Central memory CD8-positive, alpha-beta T cell (primary cell): ENCODE data around the gene ATP5F1A.
A peak's percentile ranks its signal among the peaks of the same experiment; 100 is the strongest.
"Not testable (repeated sequence)": the region's sequence is repeated elsewhere in the genome, so short reads cannot be mapped to it uniquely, and the experiment has no call there.

Experiments
- ATAC-seq: fragments of 150-1000 bp; cut with Tn5 transposase; replicated peaks from 2 replicates; pipeline ENCODE4 v1.10.0; 2022; ENCODE audit warnings: mild to moderate bottlenecking, moderate FRiP score, moderate number of reproducible peaks; ENCODE audit not compliant: poor library complexity, severe bottlenecking; ENCODE audit errors: extremely low read depth
- DNase-seq, 2 donors: peaks; one replicate each; pipeline ENCODE4 v3.0.0; 2021; ENCODE audit warnings: low spot score in 2 of 2
- H3K27ac Mint-ChIP-seq: one replicate; pipeline ENCODE4 v1.8.0; 2022; ENCODE audit warnings: low read depth, mild to moderate bottlenecking, moderate library complexity, mixed read lengths
- H3K27me3 Mint-ChIP-seq: one replicate; pipeline ENCODE4 v1.8.0; 2022; ENCODE audit warnings: mixed read lengths
- H3K36me3 Mint-ChIP-seq: one replicate; pipeline ENCODE4 v1.8.0; 2022; ENCODE audit warnings: mild to moderate bottlenecking, moderate library complexity, mixed read lengths; ENCODE audit not compliant: insufficient read depth
- H3K4me1 Mint-ChIP-seq: one replicate; pipeline ENCODE4 v1.8.0; 2022; ENCODE audit warnings: mixed read lengths
- H3K4me3 Mint-ChIP-seq: one replicate; pipeline ENCODE4 v1.8.0; 2022; ENCODE audit warnings: mild to moderate bottlenecking, moderate library complexity, mixed read lengths
- H3K9me3 Mint-ChIP-seq: one replicate; pipeline ENCODE4 v1.8.0; 2022; ENCODE audit warnings: mixed read lengths

The ATP5F1A gene

DNA sequence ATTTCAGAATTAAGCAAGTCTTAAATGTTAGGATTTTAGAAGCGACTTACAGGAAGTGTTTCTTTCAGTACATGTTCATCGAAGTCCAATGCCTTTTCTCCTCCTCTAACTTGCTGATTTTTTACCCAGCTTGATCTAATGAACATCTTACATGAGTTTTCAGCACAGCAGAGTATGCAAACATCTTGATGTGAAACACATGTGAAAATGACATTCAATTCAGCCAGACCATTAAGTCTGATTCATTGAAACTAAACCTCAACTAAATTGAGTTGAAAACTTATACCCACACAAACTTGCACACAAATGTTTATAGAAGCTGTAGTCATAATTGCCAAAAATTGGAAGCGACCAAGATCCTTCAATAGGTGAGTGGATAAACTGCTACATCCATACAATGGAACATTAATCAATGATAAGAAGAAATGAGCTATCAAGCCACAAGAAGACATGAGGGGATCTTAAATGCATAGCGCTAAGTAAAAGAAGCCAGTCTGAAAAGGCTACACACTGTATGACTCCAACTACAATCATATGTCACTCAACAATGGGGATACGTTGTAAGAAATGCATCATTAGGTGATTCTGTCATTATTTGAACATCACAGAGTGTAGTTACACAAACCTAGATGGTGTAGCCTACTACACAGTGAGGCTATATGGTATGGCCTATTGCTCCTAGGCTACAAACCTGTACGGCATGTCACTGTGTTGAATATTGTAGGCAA lies 44.6 kb downstream of the ATP5F1A start:
- no peak for DNase-seq
- no peaks in the 10 kb centered on the region for H3K27me3 Mint-ChIP-seq
- H3K27ac Mint-ChIP-seq, result peak overlapping the region; percentile 67
- H3K9me3 Mint-ChIP-seq, result no peaks in the 10 kb centered on the region
- ATAC-seq, result no peak
- H3K4me1 Mint-ChIP-seq, result peaks cover 36% of the 10 kb centered on the region
- peak overlapping the region; percentile 8 for H3K4me3 Mint-ChIP-seq
- H3K36me3 Mint-ChIP-seq, result peaks cover 2% of the 10 kb centered on the region

- peaks cover 36% of the 10 kb centered on the region for H3K4me1 Mint-ChIP-seq
- H3K36me3 Mint-ChIP-seq, result peaks cover 2% of the 10 kb centered on the region
- no peaks in the 10 kb centered on the region for H3K27me3 Mint-ChIP-seq
- ATAC-seq (no peak), DNase-seq (no peak)
- no peak overlapping the region for H3K27ac Mint-ChIP-seq
- H3K4me3 Mint-ChIP-seq, result no peak overlapping the region
- no peaks in the 10 kb centered on the region for H3K9me3 Mint-ChIP-seq
Measured at GRCh38 chr18:46051731-46052461, 46.2 kb downstream of the ATP5F1A start.

DNA sequence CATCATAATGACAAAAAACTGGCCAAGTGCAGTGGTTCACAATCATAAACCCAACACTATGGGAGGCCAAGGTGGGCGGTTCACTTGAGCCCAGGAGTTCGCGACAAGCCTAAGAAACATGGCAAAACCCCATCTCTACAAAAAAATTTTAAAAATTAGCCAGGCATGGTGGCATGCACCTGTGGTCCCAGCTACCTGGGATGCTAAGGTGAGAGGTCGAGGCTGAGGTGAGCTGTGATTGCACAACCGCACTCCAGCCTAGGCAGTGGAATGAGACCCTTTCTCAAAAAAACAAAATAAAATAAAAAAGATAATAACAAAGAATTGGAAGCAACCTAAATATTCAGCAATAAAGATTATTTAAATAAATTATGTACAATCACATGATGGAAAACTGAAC lies 47.8 kb downstream of the ATP5F1A start:
- Mint-ChIP-seq H3K27ac (no peak overlapping the region), H3K4me1 (peaks cover 24% of the 10 kb centered on the region), H3K4me3 (no peak overlapping the region), H3K9me3 (no peaks in the 10 kb centered on the region), H3K36me3 (peaks cover 2% of the 10 kb centered on the region), H3K27me3 (no peaks in the 10 kb centered on the region)
- no peak for DNase-seq
- no peak for ATAC-seq

DNA sequence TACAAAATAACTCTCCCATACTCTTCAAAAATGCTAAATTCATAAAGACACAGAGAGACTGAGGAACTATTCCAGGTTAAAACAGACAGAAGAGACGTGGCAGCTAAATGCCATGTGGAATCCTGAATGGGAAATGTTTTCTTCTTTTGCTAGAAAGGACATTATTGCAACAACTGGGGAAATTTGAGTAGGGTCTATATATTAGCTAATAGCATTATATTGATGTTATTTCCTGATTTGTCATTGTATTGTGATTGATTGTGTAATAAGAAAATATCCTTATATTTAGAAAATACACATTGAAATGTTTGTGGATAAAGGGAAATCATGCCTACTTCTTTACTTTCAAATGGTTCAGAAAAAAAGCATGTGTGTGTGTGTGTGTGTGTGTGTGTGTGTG lies 49.5 kb downstream of the ATP5F1A start:
- Mint-ChIP-seq H3K27me3 (no peaks in the 10 kb centered on the region), H3K9me3 (no peaks in the 10 kb centered on the region), H3K27ac (no peak overlapping the region), H3K4me3 (no peak overlapping the region), H3K4me1 (peaks cover 11% of the 10 kb centered on the region), H3K36me3 (peaks cover 2% of the 10 kb centered on the region)
- DNase-seq, result no peak
- ATAC-seq, result no peak

GRCh38 chr18:46047369-46047768 lies 50.7 kb downstream of the ATP5F1A start:
- not testable (repeated sequence) for H3K27me3 Mint-ChIP-seq, ATAC-seq, DNase-seq, H3K9me3 Mint-ChIP-seq, H3K4me3 Mint-ChIP-seq, H3K36me3 Mint-ChIP-seq, H3K27ac Mint-ChIP-seq
- H3K4me1 Mint-ChIP-seq, result peaks cover 13% of the 10 kb centered on the region

- Mint-ChIP-seq H3K4me3 (no peak overlapping the region), H3K27me3 (no peaks in the 10 kb centered on the region), H3K36me3 (no peaks in the 10 kb centered on the region), H3K27ac (no peak overlapping the region), H3K4me1 (peaks cover 13% of the 10 kb centered on the region), H3K9me3 (no peaks in the 10 kb centered on the region)
- ATAC-seq, result no peak
- DNase-seq, result no peak
Measured at GRCh38 chr18:46046688-46047087, 51.4 kb downstream of the ATP5F1A start.

DNA sequence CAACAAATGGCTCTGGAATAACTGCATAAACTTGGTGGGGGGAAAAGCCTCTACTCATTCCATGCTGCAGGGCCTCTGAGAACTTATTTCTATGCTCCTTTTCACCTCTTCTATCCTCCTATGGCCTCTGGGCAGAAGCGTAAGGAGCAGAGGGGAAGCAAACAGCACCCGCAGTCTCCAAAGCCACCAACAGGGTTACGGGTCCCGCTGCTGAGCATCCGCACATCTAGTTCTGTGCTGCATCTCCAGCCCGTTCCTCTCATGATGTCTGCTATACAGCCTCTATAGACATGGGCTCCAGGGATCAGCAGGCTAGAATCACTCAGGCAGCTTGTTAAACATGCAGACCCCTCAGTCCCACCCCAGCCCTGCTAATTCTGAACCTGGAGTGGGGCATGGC lies 52.0 kb downstream of the ATP5F1A start:
- Mint-ChIP-seq H3K9me3 (no peaks in the 10 kb centered on the region), H3K27me3 (no peaks in the 10 kb centered on the region), H3K4me1 (peaks cover 11% of the 10 kb centered on the region), H3K36me3 (no peaks in the 10 kb centered on the region), H3K4me3 (no peak overlapping the region), H3K27ac (no peak overlapping the region)
- no peak for DNase-seq
- no peak for ATAC-seq

DNA sequence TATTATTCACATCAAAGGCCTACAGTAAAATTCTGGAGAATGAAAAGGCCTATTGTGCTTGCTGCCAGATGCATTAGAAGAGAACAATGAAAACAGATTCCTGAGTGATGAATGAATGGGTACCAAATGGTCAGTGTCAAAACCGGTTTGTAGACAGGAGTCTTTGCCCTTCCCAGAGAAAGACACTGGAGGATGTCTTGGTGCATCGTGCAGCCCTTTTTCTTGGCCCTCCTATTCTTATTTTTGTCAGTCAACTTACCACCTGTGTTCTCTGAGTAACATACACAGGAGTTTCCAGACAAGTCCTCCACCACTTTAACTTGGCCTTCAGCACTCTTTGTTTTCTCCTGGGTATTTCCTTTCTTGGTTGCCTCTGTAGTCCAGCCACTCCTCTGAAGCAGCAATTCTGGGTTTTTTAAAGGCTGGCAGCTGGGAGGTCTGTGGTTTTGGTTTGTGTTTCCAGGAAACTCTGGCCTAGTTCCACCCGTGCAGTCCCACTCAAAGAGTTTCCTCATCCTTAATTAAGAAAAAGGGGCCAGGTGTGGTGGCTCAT lies 55.4 kb downstream of the ATP5F1A start:
- Mint-ChIP-seq H3K36me3 (peaks cover 5% of the 10 kb centered on the region), H3K27me3 (no peaks in the 10 kb centered on the region), H3K4me1 (peaks cover 20% of the 10 kb centered on the region), H3K27ac (no peak overlapping the region), H3K9me3 (no peaks in the 10 kb centered on the region), H3K4me3 (no peak overlapping the region)
- no peak for DNase-seq
- ATAC-seq, result no peak

DNA sequence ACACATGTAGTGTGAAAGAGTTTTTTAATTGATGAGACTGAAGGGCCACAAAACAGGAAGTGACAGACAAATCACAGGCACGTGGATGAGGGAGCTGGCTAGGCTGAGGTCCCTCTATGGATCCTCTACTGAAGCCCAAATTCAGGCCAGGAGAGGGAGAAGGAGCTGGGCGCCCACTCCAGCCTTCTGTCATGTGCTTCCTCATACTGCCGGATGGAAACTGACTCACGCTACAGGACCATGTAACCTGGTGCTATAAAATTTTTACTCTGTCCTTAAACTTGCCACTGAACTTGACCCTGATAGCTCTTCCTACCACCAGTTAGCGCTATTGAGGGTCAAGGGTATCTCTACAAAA lies 57.4 kb downstream of the ATP5F1A start:
- ATAC-seq (no peak), DNase-seq (no peak)
- Mint-ChIP-seq H3K9me3 (no peaks in the 10 kb centered on the region), H3K36me3 (peaks cover 5% of the 10 kb centered on the region), H3K4me3 (no peak overlapping the region), H3K4me1 (peaks cover 20% of the 10 kb centered on the region), H3K27me3 (no peaks in the 10 kb centered on the region), H3K27ac (no peak overlapping the region)

DNA sequence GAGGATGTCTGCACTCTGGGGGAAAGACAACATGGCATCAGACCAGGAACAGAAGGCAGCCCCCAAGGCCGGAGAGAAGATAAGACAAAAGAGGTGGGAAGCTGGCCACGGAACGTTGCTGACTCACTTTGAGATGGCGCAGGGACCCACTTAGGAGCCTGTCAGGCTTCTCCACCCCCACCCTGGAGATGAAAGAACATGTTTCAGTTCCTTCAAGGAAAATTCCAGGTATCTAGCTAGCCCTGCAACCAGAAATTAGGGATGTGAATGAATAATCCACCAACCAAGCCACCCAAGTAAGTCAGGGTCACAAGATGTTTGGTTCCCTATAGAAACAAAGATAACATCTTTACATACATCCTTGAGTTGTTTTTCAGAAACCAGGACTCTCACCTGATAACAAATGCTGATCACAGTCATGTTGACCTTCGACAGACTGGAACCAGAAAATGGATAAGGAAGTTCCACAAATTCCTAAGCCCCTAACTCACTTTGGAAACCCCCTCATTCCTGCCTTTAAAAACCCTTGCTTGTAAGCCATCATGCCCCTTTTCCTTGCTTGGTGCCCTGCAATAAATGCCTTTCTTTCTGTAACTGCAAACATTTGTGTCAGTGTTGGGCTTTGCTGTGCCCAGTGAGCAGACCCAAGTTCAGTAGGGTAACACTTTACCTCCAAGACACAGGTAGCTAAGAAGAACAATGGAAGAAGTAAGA lies 57.9 kb downstream of the ATP5F1A start:
- no peak for DNase-seq
- Mint-ChIP-seq H3K4me1 (peaks cover 20% of the 10 kb centered on the region), H3K27ac (no peak overlapping the region), H3K4me3 (no peak overlapping the region), H3K9me3 (no peaks in the 10 kb centered on the region), H3K36me3 (peaks cover 5% of the 10 kb centered on the region), H3K27me3 (no peaks in the 10 kb centered on the region)
- no peak for ATAC-seq

DNA sequence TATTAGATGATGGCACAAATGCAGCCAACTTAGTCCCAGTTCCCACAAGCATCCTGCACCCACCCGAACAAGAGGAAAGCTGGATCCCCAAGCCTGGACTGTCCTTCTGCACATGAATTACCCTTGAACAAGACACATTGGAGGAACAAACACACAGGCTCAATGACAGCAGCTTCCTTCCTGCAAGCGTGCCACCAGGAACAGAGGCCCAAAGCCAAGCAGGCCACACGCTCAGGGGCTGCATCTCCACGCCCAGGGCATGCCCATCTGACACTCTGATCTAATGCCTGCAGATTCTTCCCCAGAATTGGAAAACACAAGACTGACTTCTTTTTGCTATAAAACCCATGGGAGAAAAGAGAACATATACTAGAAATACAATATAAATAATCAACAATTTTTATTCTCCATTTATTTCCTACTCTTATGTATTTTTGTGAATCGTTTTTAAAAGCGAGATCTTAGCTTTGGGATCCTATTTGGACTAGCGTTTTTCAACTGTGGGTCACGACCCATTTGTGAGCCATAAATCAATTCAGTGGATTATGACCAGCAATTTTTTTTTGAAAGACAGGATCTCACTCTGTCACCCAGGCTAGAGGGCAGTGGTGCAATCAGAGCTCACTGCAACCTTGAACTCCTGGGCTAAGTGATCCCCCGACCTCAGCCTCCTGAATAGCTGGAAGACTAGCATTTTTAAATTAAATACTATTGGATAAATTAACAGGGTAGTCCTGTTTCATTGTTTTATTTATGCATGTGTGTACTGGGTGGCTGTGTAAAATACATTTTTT lies 60.4 kb downstream of the ATP5F1A start:
- H3K27ac Mint-ChIP-seq, result no peak overlapping the region
- DNase-seq (no peak), ATAC-seq (no peak)
- H3K36me3 Mint-ChIP-seq, result peaks cover 5% of the 10 kb centered on the region
- H3K9me3 Mint-ChIP-seq, result no peaks in the 10 kb centered on the region
- peaks cover 17% of the 10 kb centered on the region for H3K4me1 Mint-ChIP-seq
- no peak overlapping the region for H3K4me3 Mint-ChIP-seq
- H3K27me3 Mint-ChIP-seq, result no peaks in the 10 kb centered on the region
